Activated B cell treated with CpG ODN at 0.5 μM for 24 hours (primary cell): ENCODE results near the gene TJP3. TPM values are rescaled to one million over a fixed set of nuclear protein-coding genes. Genes with fewer than 3 reads are reported as not detected.

ENCODE experiments used
- ATAC-seq: fragments of 200-7000 bp; cut with Tn5 transposase; one replicate; pipeline ENCODE4 v1.10.0; 2021; ENCODE audit warnings: low read depth, mild to moderate bottlenecking, moderate library complexity
- CTCF ChIA-PET: fragments of 350-600 bp; sonication (Branson Sonifier 250); formaldehyde crosslinking; loops from one replicate; lab custom pipeline; 2021; ENCODE audit warnings: antibody characterized with exemption; lab: Charles Lee
- POLR2A ChIA-PET: fragments of 350-600 bp; sonication (Branson Sonifier 250); formaldehyde crosslinking; loops from one replicate; lab custom pipeline; 2021; ENCODE audit warnings: antibody characterized with exemption; lab: Charles Lee
- DNase-seq: peaks from one replicate; pipeline ENCODE4 v3.0.0; 2022
- H3K27ac Mint-ChIP-seq: one replicate; pipeline ENCODE4 v1.8.0; 2020; ENCODE audit warnings: mixed read lengths
- H3K27me3 Mint-ChIP-seq: one replicate; pipeline ENCODE4 v1.8.0; 2021; ENCODE audit warnings: mixed read lengths
- H3K36me3 Mint-ChIP-seq: one replicate; pipeline ENCODE4 v1.8.0; 2021; ENCODE audit warnings: low read depth, mixed read lengths
- H3K4me1 Mint-ChIP-seq: one replicate; pipeline ENCODE4 v1.8.0; 2021; ENCODE audit warnings: mixed read lengths
- H3K4me3 Mint-ChIP-seq: one replicate; pipeline ENCODE4 v1.8.0; 2020; ENCODE audit warnings: mild to moderate bottlenecking, mixed read lengths
- H3K9me3 Mint-ChIP-seq: one replicate; pipeline ENCODE4 v1.8.0; 2020; ENCODE audit warnings: mixed read lengths
- CTCF ChIP-seq: fragments of 200-600 bp; IDR thresholded peaks from one replicate; pipeline ENCODE4 v1.8.0; 2022; ENCODE audit warnings: antibody characterized with exemption, mild to moderate bottlenecking
- intact Hi-C: fragments of 100-400 bp; cut with micrococcal nuclease; formaldehyde crosslinking; loops from one replicate; pipeline ENCODE4 v1.15.1; 2024
- total RNA-seq: library from RNA; stranded (reverse); gene quantifications from 2 replicates; pipeline ENCODE4 v1.2.3, GENCODE V29; 2022

Gene TJP3
- total RNA-seq, 1 donor from 2014 or later: 0.86 TPM

- ChIA-PET CTCF (no interaction called here), POLR2A (interaction anchor here (0.7 to 1.7 kb wide), 2 partner anchors 17 to 69 kb away, joined by 3 to 6 read pairs; partner anchors contain the start of gene MRPL54)
- TF ChIP-seq CTCF: no peak
- no peak for ATAC-seq
- H3K4me3 Mint-ChIP-seq: no peak overlapping the region
- H3K27ac Mint-ChIP-seq: no peak overlapping the region
- H3K4me1 Mint-ChIP-seq: no peaks in the 10 kb centered on the region
- no peak for DNase-seq
- peaks cover 13% of the 10 kb centered on the region for H3K9me3 Mint-ChIP-seq
- intact Hi-C loops: no loop called here
- no peaks in the 10 kb centered on the region for H3K27me3 Mint-ChIP-seq
- H3K36me3 Mint-ChIP-seq: peaks cover 10% of the 10 kb centered on the region
Observed at GRCh38 chr19:3778899-3779723, 70.9 kb downstream of the TJP3 start.

GRCh38 chr19:3780786-3781304, 72.7 kb downstream of the TJP3 start:
- no peak overlapping the region for H3K4me3 Mint-ChIP-seq
- POLR2A ChIA-PET: interaction anchor here (0.7 kb wide), 1 partner anchor 18 kb away, joined by 3 read pairs; the partner anchor contains the start of gene MRPL54
- intact Hi-C loops: no loop called here

GRCh38 chr19:3781603-3782002, 73.4 kb downstream of the TJP3 start:
- Mint-ChIP-seq H3K4me3 (no peak overlapping the region), H3K36me3 (peaks cover 10% of the 10 kb centered on the region), H3K4me1 (peaks cover 14% of the 10 kb centered on the region), H3K9me3 (peaks cover 13% of the 10 kb centered on the region), H3K27ac (no peak overlapping the region), H3K27me3 (peaks cover 4% of the 10 kb centered on the region)
- ATAC-seq (no peak), DNase-seq (no peak)
- POLR2A ChIA-PET: no interaction called here
- intact Hi-C loops: no loop called here
- CTCF ChIA-PET: no interaction called here
- TF ChIP-seq CTCF: no peak

More at GRCh38 chr19:3780786-3781304, 72.7 kb downstream of the TJP3 start:
- DNase-seq (no peak), ATAC-seq (no peak)
- Mint-ChIP-seq H3K36me3 (peaks cover 10% of the 10 kb centered on the region), H3K4me1 (peaks cover 13% of the 10 kb centered on the region), H3K27me3 (peaks cover 4% of the 10 kb centered on the region), H3K27ac (no peak overlapping the region), H3K9me3 (peaks cover 13% of the 10 kb centered on the region)
- CTCF ChIA-PET: no interaction called here
- no peak for TF ChIP-seq CTCF

GRCh38 chr19:3782330-3782729, 74.1 kb downstream of the TJP3 start:
- Mint-ChIP-seq H3K27me3 (peaks cover 4% of the 10 kb centered on the region), H3K4me1 (peaks cover 15% of the 10 kb centered on the region), H3K4me3 (no peak overlapping the region), H3K9me3 (peaks cover 13% of the 10 kb centered on the region), H3K36me3 (peaks cover 10% of the 10 kb centered on the region), H3K27ac (no peak overlapping the region)
- no peak for DNase-seq
- ChIA-PET POLR2A (interaction anchor here (0.6 kb wide), 1 partner anchor 687 kb away, joined by 6 read pairs; no protein-coding TSS in a partner anchor), CTCF (no interaction called here)
- TF ChIP-seq CTCF: no peak
- intact Hi-C loops: no loop called here
- ATAC-seq: no peak

GRCh38 chr19:3782903-3783302, 74.7 kb downstream of the TJP3 start:
- no peak for TF ChIP-seq CTCF
- Mint-ChIP-seq H3K4me1 (peaks cover 15% of the 10 kb centered on the region), H3K9me3 (peaks cover 13% of the 10 kb centered on the region), H3K27me3 (peaks cover 4% of the 10 kb centered on the region), H3K4me3 (no peak overlapping the region), H3K36me3 (peaks cover 10% of the 10 kb centered on the region), H3K27ac (no peak overlapping the region)
- intact Hi-C loops: loop anchor here (1.0 kb wide), 1 partner anchor 39 kb away; no protein-coding TSS in a partner anchor
- ChIA-PET CTCF (no interaction called here), POLR2A (interaction anchor here (0.6 kb wide), 1 partner anchor 687 kb away, joined by 6 read pairs; no protein-coding TSS in a partner anchor)
- DNase-seq: no peak
- no peak for ATAC-seq
